HepG2 (cell line): ENCODE results near the gene IL6ST. TPM values are rescaled to one million over a fixed set of nuclear protein-coding genes. Genes with fewer than 3 reads are reported as not detected.

Source experiments
- AGO2 ChIP-seq: fragments of 200-400 bp; formaldehyde crosslinking; optimal IDR thresholded peaks from 2 replicates; pipeline ENCODE3; 2017; ENCODE audit warnings: mild to moderate bottlenecking, low read depth, low read length, moderate library complexity
- CENPX ChIP-seq: sonication (generic); formaldehyde crosslinking; IDR thresholded peaks from 2 replicates; pipeline ENCODE4 v1.9.0; 2021; ENCODE audit warnings: mild to moderate bottlenecking, missing genetic modification reagents, moderate library complexity
- CREB1 ChIP-seq, 2 experiments: fragments of 450-650 bp in 1 of 2; IDR thresholded peaks; 2 replicates each; pipeline ENCODE4 v1.6.1; 2016 to 2017; ENCODE audit warnings: control low read depth in 1 of 2, mild to moderate bottlenecking in 1 of 2, missing compliant biosample characterization in 1 of 2, missing genetic modification characterization in 1 of 2
- FOXC1 ChIP-seq: sonication (generic); formaldehyde crosslinking; IDR thresholded peaks from 2 replicates; pipeline ENCODE4 v1.8.0; 2022; ENCODE audit warnings: mild to moderate bottlenecking, missing genetic modification reagents, borderline replicate concordance
- FOXP4 ChIP-seq: sonication (generic); formaldehyde crosslinking; IDR thresholded peaks from 2 replicates; pipeline ENCODE4 v1.4.0; 2020; ENCODE audit warnings: missing genetic modification reagents
- FUBP1 ChIP-seq: sonication (generic); formaldehyde crosslinking; IDR thresholded peaks from 2 replicates; pipeline ENCODE4 v1.5.1; 2020; ENCODE audit warnings: missing genetic modification reagents, mild to moderate bottlenecking, borderline replicate concordance
- GMEB1 ChIP-seq: sonication (generic); formaldehyde crosslinking; IDR thresholded peaks from 2 replicates; pipeline ENCODE4 v1.5.1; 2020; ENCODE audit warnings: missing genetic modification reagents, mild to moderate bottlenecking, borderline replicate concordance
- GPN1 ChIP-seq: sonication (generic); formaldehyde crosslinking; IDR thresholded peaks from 2 replicates; pipeline ENCODE4 v1.5.1; 2020; ENCODE audit warnings: missing genetic modification reagents, borderline replicate concordance
- HOXD1 ChIP-seq: sonication (generic); formaldehyde crosslinking; IDR thresholded peaks from 2 replicates; pipeline ENCODE4 v1.5.0; 2020; ENCODE audit warnings: missing genetic modification reagents
- IKZF4 ChIP-seq: sonication (generic); formaldehyde crosslinking; IDR thresholded peaks from 2 replicates; pipeline ENCODE4 v1.5.1; 2020; ENCODE audit warnings: borderline replicate concordance, mild to moderate bottlenecking, low read depth, missing genetic modification reagents; ENCODE audit errors: not compliant biosample characterization
- MEIS2 ChIP-seq: sonication (generic); formaldehyde crosslinking; IDR thresholded peaks from 2 replicates; pipeline ENCODE4 v1.9.0; 2021; ENCODE audit warnings: mild to moderate bottlenecking, missing genetic modification reagents
- MXD4 ChIP-seq: IDR thresholded peaks from 2 replicates; pipeline ENCODE4 v1.6.1; 2016; ENCODE audit warnings: mild to moderate bottlenecking, missing biosample characterization, missing genetic modification reagents
- NKX3-1 ChIP-seq: sonication (generic); formaldehyde crosslinking; IDR thresholded peaks from 2 replicates; pipeline ENCODE4 v1.5.0; 2020; ENCODE audit warnings: missing genetic modification reagents
- NR2F2 ChIP-seq: IDR thresholded peaks from 2 replicates; pipeline ENCODE4 v1.6.1; 2012; ENCODE audit warnings: low read depth, inconsistent platforms, borderline replicate concordance
- PCBP1 ChIP-seq: fragments of 200-400 bp; formaldehyde crosslinking; IDR thresholded peaks from 2 replicates; pipeline ENCODE4 v1.6.1; 2017; ENCODE audit warnings: mild to moderate bottlenecking, low read depth, low read length, borderline replicate concordance
- RAD21 ChIP-seq: fragments of 450-650 bp; formaldehyde crosslinking; IDR thresholded peaks from 2 replicates; pipeline ENCODE4 v1.5.0; 2020; ENCODE audit warnings: mild to moderate bottlenecking
- SMAD3 ChIP-seq: sonication (generic); formaldehyde crosslinking; IDR thresholded peaks from 2 replicates; pipeline ENCODE4 v1.4.0; 2020; ENCODE audit warnings: missing genetic modification reagents
- TCF7 ChIP-seq: sonication (generic); IDR thresholded peaks from 2 replicates; pipeline ENCODE4 v1.6.1; 2016; ENCODE audit warnings: antibody characterized with exemption, low read depth
- TIGD3 ChIP-seq: sonication (generic); formaldehyde crosslinking; IDR thresholded peaks from 2 replicates; pipeline ENCODE4 v1.5.1; 2020; ENCODE audit warnings: mild to moderate bottlenecking, missing genetic modification reagents, borderline replicate concordance
- ZBTB20 ChIP-seq: sonication (generic); formaldehyde crosslinking; IDR thresholded peaks from 2 replicates; pipeline ENCODE4 v1.8.1; 2023; ENCODE audit warnings: missing genetic modification reagents, low read depth, mild to moderate bottlenecking, borderline replicate concordance
- ZBTB38 ChIP-seq: sonication (generic); formaldehyde crosslinking; IDR thresholded peaks from 2 replicates; pipeline ENCODE4 v1.5.1; 2020; ENCODE audit warnings: mild to moderate bottlenecking, missing genetic modification reagents
- ZMAT5 ChIP-seq: sonication (generic); formaldehyde crosslinking; IDR thresholded peaks from 2 replicates; pipeline ENCODE4 v1.5.0; 2020; ENCODE audit warnings: mild to moderate bottlenecking, low read depth, missing genetic modification reagents, borderline replicate concordance
- ZNF235 ChIP-seq: sonication (generic); formaldehyde crosslinking; IDR thresholded peaks from 2 replicates; pipeline ENCODE4 v1.8.1; 2023; ENCODE audit warnings: mild to moderate bottlenecking, missing genetic modification reagents, borderline replicate concordance
- polyA plus RNA-seq, 8 experiments: library from polyadenylated mRNA; depleted of rRNA in 3 of 8; stranded (reverse) in 7 of 8; unstranded in 1 of 8; fragments of >200 nt; fragmentation: Illumina TruSeq in 4 of 8; extraction: Trizol in 4 of 8; gene quantifications; 2 replicates each; pipeline versions ENCODE4 v1.2.1 to v1.2.3, GENCODE V29; 2011 to 2016; ENCODE audit warnings: low read depth in 4 of 8, missing spikeins in 1 of 8, mixed read lengths in 1 of 8; ENCODE audit not compliant: insufficient read depth in 1 of 8
- total RNA-seq, 5 experiments: library from RNA; depleted of rRNA; stranded (reverse); fragments of >200 nt; fragmentation: Illumina TruSeq; extraction: Trizol; gene quantifications; 2 replicates each; pipeline ENCODE4 v1.2.3, GENCODE V29; 2016; ENCODE audit warnings: low read depth in 1 of 5

IL6ST gene
- total and polyA plus RNA-seq, 2 of the 13 experiments (the other 11 are each of a cell fraction or from before 2014, with no cell fraction given), result 66.6 to 166 TPM

DNA sequence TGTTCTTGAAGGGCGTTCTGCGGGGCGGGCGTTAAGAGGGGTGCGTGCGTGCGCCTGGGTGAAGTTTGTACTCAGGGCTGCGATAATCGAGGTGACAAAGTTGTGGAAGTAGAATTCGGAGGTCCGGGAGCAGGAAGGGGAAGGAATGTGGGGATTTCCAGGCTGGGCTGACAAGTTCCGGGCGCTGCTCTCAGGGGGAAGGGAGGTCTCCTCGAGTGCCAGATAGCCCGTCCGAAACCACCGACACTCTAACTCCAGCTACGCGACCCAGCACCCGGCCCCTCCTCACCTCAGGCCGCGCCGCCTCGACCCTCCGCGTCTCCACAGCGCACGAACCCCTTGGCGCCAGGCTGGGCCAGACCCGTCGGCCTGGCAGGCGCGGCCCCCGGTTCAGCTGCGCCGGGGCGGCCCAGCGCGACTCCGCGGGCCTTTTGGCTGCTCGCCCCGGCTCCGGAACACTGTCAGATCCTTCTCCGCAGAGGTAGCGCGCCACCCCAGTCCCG lies at the start of gene IL6ST (continued):
- no peak for TF ChIP-seq GPN1 (CRISPR knock-in tag)
- no peak for TF ChIP-seq HOXD1 (CRISPR knock-in tag)
- peak; percentile 86 for TF ChIP-seq AGO2
- TF ChIP-seq GMEB1 (CRISPR knock-in tag), result no peak
- TF ChIP-seq FOXC1 (CRISPR knock-in tag), result 0 out of 2 replicates have a peak, but pooled peaks have one; percentile 45
- no peak for TF ChIP-seq ZMAT5 (CRISPR knock-in tag)
- TF ChIP-seq CREB1 (IDR thresholded peaks at IDR 0.05), result no peak
- no peak for TF ChIP-seq CREB1 (CRISPR knock-in tag; IDR thresholded peaks at IDR 0.05)
- no peak; the same call in 1 of the 2 replicates for TF ChIP-seq PCBP1
- peak; percentile 51 for TF ChIP-seq ZBTB38 (CRISPR knock-in tag)
- no peak for TF ChIP-seq FUBP1 (CRISPR knock-in tag)
- no peak for TF ChIP-seq TCF7
- peak; percentile 52; the same call in 1 of the 2 replicates for TF ChIP-seq ZNF235 (CRISPR knock-in tag)
- no peak for TF ChIP-seq TIGD3 (CRISPR knock-in tag)
- peak; percentile 68 for TF ChIP-seq RAD21 (CRISPR knock-in tag)
- no peak; the same call in 1 of the 2 replicates for TF ChIP-seq NR2F2
- TF ChIP-seq NKX3-1 (CRISPR knock-in tag), result no peak
- TF ChIP-seq FOXP4 (CRISPR knock-in tag), result no peak
- 0 out of 2 replicates have a peak, but pooled peaks have one; percentile 25 for TF ChIP-seq MEIS2
- TF ChIP-seq SMAD3 (CRISPR knock-in tag), result no peak
- no peak for TF ChIP-seq IKZF4 (CRISPR knock-in tag)
- TF ChIP-seq CENPX (CRISPR knock-in tag), result no peak
- peak; percentile 67; the same call in 1 of the 2 replicates for TF ChIP-seq MXD4
- TF ChIP-seq ZBTB20 (CRISPR knock-in tag), result no peak
